Retinal pigment epithelial cell (primary cell): ENCODE data around the gene MGST2.

Source experiments
- DNase-seq: peaks from one replicate; pipeline ENCODE4 v3.0.0-alpha.2; 2010; ENCODE audit warnings: low read depth
- H3K4me3 ChIP-seq: 2 replicates; pipeline ENCODE4 v1.5.1; 2011; ENCODE audit warnings: mild to moderate bottlenecking, low read length, control low read depth, moderate library complexity
- CTCF ChIP-seq: conservative IDR thresholded peaks from 2 replicates; pipeline ENCODE4 v1.5.1; 2011; ENCODE audit warnings: low read depth, low read length, control low read depth, inconsistent platforms

Gene MGST2

GRCh38 chr4:139670775-139671174, 5.2 kb downstream of the MGST2 start:
- no peak for DNase-seq
- no peak for TF ChIP-seq CTCF
- H3K4me3 ChIP-seq: no peak overlapping the region

DNA sequence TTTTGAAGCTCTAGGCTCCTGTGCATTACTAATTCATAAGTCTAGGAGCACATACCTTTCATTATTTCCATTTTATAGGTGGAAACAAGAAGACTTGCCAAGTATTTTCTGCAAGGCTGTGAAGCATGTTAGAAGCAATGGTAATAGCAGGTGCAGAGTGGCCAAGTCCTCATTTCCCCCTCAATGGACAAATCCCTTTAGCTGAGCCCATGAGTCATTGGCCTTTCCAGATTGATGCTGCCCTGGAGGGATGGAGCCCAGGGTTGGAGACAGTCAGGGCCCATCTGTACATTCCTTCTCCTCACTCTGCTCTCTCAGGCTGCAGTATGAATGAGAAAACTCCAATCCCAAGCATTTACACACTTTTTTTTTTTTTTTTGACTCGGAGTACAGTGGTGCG, 6.6 kb downstream of the MGST2 start:
- no peak overlapping the region for H3K4me3 ChIP-seq
- no peak for TF ChIP-seq CTCF
- peak; percentile 56 for DNase-seq

DNA sequence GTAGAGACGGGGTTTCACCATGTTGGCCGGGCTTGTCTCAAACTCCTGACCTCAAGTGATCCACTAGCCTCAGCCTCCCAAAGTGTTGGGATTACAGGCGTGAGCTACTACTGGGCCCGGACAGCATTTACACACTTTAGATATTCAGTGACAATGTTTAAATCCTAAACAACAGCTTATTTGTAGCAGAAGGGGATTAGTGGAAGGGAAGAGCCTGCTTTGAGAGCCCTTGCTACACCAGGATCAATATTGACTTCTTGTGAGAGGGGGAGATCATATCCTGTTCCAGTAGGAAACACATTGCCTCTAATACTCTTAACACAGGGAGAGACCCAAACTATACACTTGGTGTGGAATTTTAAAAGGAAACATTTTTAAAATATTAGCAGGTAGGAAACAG, 7.1 kb downstream of the MGST2 start:
- no peak for DNase-seq
- no peak for TF ChIP-seq CTCF
- no peak overlapping the region for H3K4me3 ChIP-seq

DNA sequence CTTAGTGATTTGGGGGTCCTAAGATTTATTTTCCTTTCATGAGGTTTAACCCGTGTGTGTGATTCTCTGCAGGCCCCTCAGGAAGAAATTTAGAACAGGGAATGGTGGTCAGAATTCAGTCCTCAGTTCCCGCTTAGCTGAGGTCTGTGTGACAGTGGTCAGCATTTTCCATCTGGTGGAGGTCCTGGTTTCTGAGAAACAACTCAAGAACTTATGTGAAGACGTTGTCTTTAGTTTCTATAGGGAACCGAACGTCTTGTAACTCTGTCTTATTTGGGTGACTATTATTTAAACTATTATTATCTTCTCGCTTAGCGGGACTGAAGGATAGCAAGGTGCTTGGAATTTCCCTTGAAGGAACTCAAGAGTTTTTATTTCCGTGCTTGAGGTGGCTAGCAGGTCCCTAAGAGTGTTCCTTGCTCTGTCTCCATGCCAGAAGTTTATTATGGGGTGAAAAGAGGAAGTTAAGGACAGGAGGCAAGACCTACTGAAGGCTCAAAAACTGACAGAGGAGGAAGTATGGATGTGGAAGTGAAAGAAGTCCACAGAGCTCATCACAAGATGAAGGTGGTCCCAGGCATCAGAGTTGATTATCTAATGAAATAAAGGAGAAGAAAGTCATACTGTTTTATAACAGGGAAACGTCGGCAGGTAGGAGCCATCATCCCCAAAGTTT, 9.4 kb downstream of the MGST2 start:
- H3K4me3 ChIP-seq: no peak overlapping the region
- no peak for TF ChIP-seq CTCF
- DNase-seq: no peak

- TF ChIP-seq CTCF: no peak
- DNase-seq: no peak
- H3K4me3 ChIP-seq: no peak overlapping the region
Measured at GRCh38 chr4:139675651-139676050, 10.0 kb downstream of the MGST2 start.

- no peak for DNase-seq
- no peak for TF ChIP-seq CTCF
- H3K4me3 ChIP-seq: no peak overlapping the region
Measured at GRCh38 chr4:139676365-139676764, 10.7 kb downstream of the MGST2 start.

GRCh38 chr4:139676913-139677585, 11.4 kb downstream of the MGST2 start:
- no peak overlapping the region for H3K4me3 ChIP-seq
- no peak for DNase-seq
- TF ChIP-seq CTCF: no peak
